ENCODE data around the gene ZFPM1.
"Not testable (repeated sequence)": the region's sequence is repeated elsewhere in the genome, so short reads cannot be mapped to it uniquely, and the experiment has no call there.

The ZFPM1 gene

GRCh38 chr16:88503771-88504488 is 50.9 kb downstream of the ZFPM1 start:
- DNase-seq: no peak

DNA sequence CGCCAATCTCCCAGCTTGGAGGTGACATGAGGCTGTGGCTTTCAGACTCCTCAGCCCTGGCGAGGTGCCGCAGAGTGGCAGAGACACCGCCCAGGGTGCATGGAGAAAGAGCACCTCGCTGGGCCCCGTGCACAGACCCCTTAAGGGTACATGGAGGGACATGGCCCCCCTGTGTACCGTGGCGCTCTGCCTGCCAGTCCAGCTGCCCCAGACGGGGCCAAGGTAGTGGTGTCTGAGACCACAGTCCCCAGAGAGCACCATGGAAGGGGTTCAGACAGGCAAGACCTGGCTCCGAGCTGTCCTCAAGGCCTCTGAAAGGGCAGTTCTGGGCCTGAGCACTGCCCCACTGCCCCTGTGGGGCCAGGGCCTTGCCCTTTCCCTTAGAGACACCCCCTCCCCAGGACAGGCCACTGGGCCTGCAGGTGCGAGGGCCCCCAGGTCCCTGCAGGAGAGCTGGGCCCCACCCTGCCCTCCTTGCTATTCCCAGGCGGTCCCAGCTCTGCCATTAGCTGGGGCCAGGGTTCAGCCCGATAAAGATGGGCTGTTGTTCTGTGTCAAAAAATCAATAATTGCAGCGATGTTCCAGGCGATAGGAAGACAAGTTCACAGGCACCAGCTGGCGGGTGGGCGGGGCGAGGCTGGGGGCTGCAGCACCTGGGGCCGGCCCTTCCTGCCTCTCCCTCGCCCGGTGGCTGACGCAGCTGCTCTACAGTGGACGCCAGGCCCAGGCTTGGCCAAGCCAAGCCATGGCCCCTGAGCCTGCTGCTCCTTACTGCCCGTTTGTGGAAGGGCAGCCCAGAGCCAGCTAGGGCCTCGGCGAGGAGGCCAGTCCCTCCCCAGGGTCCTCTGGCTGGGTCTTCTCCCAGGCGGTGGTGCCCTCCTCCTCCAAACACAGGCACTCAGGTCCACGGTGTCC is 51.7 kb downstream of the ZFPM1 start:
- no peak for DNase-seq

GRCh38 chr16:88505405-88506082 is 52.5 kb downstream of the ZFPM1 start:
- DNase-seq: peak; percentile 28

DNA sequence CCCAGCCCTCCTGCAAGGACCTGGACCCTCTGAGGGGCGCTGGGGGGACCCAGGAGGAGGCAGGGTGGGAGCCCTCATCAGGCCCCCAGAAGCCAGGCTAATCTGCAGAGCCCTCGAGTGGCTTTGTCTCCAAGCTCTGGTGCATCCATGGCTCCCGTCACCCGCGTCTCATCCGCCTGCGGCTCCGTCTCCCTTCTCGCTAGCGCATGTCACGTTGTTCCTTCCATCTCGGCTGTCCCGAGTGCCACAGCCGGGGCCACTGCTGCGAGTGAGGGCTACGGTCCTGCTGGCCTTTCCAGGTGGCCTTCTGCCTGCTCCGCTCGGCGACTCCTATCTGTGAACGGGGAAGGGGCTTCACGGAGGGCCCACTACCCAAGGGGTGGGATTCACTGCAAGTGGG is 53.6 kb downstream of the ZFPM1 start:
- no peak for DNase-seq

- no peak for DNase-seq
These were observed 54.2 kb downstream of the ZFPM1 start for GRCh38 chr16:88507231-88507743.

DNA sequence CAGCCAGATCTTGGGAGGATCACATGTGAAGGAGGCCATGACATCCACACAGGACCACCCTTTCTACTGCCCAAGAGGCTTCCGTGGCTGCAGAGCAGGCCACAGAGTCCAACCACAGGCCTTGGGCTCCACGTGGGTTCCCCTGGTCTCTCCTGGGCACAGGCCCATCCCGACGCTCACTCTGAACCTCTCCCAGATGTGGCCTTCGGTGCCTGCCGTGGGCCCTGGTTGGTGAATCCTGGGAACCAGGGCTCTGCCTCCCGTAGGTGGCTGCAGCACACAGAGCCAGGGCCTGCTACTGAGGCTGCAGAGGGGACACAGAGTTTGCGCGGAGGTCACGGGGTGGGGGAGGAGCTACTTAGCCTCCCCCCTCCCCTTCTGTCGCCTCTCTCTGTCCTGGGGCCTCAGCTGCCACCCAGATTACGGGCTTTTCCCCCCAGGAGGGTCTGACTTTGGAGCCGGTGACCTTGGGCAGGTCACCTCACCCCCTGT is 55.3 kb downstream of the ZFPM1 start:
- DNase-seq: no peak

- no peak for DNase-seq
These were observed 56.0 kb downstream of the ZFPM1 start for GRCh38 chr16:88508868-88509748.

DNA sequence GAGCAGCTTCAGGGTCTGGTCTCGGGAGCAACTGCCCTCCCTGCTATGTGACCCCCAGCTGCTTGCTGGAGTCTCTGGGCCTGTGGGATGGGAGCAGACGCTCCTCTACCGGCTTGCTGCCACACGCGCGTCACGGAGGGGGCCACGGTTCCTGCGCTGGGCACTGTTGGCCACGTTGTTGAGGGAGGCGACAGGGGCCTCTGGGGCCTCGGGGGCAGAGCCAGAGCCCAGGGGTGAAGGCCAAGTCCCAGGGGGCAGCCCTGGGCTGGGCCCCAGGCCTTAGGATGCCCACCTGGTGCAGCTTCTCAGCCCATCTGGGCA is 56.6 kb downstream of the ZFPM1 start:
- no peak for DNase-seq

GRCh38 chr16:88510091-88510994 is 57.3 kb downstream of the ZFPM1 start:
- peak; percentile 13 for DNase-seq

DNA sequence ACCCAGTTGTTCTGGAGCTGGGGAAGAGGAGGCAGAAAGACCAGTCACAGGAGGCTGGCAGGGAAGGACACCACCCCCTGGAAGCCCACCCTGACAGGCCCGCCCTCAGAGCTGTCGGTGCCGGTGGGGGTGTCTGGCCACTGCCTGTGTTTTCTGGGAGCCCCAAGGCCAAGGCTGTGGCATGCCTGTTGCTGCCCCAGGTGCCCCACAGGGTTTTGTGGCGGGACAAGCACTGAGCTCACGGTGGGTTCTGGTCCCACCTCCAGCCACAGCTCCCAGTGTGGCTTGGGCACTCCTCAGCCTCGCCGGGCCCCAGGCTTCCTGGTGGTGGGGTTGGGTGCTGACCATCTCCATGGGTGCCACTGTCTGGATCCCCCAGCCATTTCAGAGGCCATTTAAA is 58.0 kb downstream of the ZFPM1 start:
- DNase-seq: no peak

DNA sequence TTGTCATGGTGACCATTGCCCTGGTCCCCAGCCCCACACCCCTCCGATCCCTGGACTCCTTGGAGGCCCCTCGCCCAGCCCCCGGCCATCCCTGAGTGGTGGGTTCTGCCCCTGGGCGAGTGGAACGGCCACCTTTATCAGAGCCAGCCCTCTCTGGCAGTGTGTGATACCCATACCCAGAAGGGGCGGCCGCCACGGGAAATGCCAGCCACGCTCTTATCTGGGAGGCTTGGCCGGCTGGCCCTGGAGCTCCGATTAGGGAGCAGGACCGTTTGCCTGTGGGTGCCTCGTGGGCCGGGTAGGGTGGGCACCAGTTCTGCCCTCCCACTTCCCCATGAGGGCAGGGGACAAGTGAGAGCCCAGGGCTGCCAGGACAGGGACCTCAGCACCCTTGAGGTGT is 58.8 kb downstream of the ZFPM1 start:
- no peak for DNase-seq

DNA sequence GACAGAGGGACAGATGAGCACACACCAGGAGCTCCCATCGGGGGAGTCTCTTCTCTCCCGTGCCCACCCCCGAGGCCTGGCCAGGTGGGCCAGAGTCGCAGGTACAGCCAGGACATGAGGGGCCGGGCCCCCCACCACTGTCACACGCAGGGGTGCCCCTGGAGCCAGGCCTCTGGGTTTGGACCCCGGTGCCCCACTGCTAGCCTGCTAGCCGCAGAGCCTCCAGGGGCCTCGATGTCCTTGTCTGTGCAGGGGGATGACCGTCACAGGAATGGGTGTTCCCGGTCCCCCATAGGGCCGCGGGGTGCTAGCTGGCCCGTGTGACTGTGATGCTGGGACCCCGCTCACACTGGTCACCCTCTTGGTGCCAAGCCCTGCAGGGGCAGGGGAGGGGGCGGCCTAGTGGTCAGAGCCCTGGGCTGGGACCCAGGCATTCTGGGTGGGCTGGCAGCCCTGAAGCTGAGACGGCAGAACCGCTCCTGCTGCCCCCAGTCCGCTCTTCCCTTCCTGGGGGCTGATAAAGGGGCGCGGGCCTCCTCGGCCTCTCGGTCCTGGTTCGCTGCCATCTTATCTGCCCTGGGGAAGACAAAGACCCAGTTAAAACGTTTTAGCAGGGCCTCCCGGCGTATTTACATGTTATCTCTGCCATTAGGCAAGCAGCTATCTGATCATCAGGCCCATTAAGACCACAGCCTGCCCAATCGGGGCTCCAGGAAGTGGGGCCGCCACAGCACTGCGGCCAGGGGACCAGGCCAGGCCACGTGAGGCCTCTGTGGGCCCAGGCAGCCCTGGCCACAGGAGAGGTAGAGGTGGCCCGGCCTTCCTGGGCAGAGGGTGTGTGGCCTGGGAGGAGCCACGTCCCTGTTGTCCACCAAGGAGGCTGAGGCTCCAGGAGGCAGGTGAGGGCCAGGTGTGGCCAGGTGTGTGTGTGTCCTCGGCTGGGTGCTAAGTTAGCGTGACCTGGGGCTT is 59.9 kb downstream of the ZFPM1 start:
- DNase-seq: no peak

DNA sequence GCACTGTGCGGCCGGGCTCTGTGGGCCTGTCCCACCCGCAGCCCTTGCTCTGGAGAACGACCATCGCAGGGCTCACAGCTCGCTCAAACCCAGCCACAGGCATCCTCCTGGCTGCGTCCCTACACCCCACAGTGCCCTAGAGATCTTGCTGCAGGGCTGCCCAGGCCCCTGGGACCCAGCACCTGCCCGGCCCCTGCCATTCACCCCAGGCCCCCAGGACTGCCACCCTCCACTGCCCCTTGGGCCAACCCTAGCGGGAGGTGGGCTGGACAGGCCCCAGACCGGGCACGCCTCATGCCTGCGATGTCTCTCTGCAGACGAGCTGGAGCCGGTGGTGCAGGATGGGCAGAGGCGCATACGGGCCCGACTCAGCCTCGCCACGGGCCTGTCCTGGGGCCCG is 61.0 kb downstream of the ZFPM1 start:
- no peak for DNase-seq

- DNase-seq: no peak
These were observed 61.6 kb downstream of the ZFPM1 start for GRCh38 chr16:88514526-88515232.

- DNase-seq: no peak
These were observed 62.3 kb downstream of the ZFPM1 start for GRCh38 chr16:88515371-88515770.

DNA sequence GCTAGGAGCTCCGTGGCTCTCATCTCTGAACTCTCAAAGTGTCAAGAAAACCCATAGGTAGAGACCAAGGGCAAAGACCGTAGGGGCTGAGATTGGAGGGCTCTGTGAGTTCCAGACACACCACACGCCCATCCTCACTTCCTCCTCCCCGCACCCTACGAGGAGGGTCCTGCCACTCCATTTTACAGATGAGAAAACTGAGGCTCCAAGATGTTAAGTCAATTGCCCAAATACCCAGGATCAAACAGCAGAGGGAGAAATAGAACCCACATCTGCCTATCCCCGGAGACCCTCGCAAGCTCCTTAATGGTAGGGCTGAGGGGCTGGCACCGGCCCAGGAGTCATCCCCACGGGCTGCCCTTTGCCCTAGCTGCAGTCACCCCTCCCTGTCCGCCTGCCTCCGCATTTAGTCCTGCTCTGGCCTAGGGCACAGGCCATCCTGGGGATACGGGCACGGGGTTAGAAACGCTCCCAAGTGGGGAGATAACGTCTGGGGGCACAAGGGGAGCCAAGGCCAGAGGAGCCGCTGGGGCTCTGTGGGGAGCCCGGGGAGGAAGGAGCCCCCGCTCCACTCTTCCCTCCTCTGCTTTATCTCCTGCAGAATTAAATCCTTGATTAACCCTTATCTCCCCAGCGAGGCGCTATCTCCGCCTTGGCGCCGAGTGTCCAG is 63.0 kb downstream of the ZFPM1 start:
- no peak for DNase-seq

DNA sequence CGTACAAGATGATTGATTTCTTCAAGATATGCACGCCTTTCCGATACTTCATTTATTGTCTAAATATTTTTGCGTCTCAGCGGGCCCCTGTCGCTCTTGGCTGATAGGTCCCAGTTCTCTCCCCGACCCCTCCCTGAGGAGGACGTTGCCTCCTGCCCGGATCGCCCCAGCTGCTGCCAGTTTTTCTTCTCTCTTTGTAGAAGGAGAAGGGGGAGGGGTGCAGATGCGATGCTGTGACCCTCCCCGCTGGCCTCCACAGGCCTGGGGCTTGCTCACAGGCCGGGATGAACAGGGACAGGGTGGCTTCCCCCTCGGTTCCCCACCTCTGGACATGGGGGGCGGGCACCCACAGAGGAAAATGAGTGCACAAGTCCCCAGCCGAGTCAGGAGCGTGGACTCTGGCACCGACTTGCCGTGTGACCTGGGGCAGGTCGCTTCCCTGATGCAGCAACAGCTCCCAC is 63.6 kb downstream of the ZFPM1 start:
- DNase-seq: no peak

DNA sequence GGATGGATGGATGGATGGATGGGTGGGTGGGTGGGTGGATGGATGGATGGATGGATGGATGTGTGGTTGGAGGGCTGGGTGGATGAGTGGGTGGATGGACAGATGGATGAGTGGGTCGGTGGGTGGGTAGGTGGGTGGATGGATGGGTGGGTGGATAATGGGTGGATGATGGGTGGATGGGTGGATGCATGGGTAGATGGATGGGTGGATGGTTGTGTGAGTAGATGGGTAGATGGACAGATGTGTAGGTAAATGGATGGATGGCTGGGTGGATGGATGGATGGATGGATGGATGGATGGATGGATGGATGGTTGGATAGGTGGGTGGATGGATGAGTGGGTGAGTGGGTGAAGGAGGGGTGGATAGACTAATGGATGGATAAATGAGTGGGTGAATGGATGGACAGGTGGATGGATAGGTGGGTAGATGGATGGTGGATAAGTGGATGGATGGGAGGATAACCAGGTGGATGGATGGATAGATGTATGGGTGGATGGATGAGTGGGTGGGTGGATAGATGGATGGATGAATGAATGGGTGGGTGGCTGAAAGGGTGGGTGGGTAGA is 64.2 kb downstream of the ZFPM1 start:
- not testable (repeated sequence) for DNase-seq

Measured in DMS79 (cell line).